Activated CD4-positive, alpha-beta T cell treated with anti-CD3 and anti-CD28 coated beads, Interleukin-10, Interleukin-2, amounts not matched to agents 100 ng/mL and 50 ng/mL, durations not matched to agents 16 hours and 8 hours (primary cell): ENCODE data around the gene HYCC1.

Experiments used
- DNase-seq: peaks from one replicate; pipeline ENCODE4 v3.0.0-alpha.2; 2020

The HYCC1 gene

DNA sequence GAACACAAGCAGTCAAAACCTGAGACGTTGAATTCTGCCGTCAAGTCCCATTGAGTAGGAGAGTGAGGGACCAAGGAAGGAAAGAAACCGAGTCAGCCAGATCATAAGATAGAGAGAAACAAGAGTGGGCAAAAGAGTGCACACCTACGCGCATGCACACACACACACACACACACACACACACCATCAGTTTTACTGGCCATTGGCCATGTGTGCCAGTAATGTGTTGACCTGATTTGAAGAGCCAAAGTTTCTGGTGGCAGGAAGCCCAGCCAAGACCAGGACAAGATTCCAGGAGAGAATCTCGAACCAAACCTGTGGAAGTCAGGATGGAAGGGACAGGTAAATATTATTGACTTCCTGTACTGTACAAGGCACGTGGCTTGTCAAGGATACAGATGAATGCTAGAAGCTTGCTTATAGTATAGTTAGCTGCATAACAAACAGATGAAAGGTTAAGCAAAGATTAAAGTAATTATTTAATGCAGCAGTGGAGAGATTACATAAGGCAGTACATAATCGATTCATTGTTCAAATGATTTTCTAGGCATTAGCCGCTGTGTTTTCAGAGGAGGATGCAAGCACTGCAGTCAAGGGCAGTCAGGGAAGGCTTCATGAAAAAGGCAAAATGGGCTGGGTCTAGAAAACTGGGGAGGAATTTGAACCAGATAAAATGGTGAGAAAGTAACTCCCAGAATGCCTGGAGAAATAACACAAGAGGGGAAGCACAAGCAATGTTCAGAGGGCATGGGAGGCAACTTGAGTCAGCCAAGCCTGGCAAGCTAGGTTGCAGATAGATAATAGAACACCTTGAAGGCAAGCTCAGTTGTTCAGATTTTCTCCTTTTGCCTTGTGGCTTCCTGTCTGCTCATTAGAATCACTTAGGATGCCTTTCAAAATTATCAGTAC, 2.7 kb upstream of the HYCC1 start:
- no peak for DNase-seq

- DNase-seq, result no peak
These were observed 751 bp upstream of the HYCC1 start for GRCh38 chr7:23014681-23015080.

DNA sequence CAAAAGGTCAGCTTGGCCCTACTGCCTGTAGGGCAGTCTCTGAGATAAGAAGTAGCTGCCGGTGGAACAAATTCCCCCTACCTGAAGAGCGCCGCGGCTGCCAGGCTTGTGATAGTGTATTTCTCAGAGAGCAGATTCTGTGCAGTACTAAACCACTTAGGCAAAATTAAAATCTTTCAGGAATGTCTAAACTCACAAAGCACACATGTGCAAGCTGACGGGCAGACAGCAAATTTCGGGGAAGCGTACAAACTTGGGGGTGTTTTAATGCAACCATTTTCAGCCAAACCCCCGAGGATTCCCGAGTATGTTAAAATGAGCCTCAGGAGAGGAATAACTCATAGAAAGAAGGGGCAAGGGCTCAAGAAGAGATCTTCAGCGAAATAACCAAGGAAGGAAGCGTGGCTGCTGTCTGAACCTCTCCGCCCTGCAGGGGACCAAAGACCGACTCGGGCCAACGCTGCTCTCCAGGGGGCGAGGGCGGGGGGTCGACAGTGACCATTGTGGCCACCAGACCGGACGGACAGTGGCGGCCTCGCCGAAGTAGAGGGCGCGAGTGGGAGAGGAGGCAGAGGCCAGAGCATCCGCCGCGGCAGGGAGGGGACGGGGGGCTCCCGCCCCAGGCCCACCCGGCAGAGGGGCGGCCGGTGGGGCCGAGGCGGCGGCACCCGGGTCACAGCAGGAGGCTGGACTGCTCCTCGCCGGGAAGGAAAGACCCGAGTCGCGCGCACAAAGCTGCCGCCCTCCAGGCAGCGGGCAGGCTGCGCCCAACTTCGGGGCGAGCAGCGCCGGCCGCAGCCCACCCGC, 819 bp downstream of the HYCC1 start:
- no peak for DNase-seq

DNA sequence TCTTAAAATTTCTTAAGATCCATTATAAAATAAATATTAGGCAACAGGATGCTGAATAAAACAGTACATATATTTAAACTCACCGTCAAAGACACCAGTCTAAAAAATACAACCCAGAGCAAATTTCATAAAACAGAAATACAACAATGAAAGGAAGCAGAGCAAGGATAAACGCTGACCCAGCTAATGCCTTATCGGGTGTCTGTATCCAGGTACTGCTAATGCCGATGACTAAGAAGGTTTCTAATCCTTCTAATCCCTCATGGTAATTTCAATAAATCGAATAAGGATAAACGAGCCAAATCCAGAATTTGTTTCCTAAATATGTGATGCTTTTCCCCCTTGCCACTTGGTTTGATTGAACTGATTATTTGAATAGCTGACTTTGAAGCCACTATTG, 1.7 kb downstream of the HYCC1 start:
- DNase-seq, result no peak

DNA sequence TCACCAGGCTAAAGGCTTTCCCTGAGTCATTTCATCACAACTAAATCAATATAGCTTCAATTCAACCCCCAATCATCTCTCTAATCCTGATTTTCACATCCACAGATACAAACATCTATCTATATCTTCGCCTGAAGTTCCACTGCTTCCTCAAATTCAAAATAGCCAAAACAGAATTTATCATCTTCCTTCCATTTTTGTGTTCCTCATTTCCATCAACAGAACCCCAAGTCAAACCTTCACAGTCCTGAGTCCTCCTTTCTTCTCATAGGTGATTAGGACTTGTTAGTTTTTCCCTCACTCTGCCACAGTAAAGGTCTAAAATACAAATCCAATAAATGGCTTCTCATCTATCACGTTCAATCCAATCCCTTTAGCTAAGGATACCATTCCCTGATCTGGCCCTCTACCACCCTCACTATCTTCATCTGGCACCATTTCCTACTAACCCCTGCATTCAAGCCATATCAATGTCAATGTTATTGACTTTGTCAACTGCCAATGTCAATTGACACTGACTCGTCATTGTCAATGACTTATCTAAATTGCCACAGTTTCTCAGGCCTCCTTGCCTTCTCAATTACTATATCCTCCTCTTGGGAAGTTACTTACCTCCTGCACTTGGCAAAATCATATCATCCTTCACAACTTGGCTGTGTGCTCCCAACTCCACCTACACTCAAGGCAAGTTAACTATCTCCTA, 2.6 kb downstream of the HYCC1 start:
- DNase-seq, result no peak

DNA sequence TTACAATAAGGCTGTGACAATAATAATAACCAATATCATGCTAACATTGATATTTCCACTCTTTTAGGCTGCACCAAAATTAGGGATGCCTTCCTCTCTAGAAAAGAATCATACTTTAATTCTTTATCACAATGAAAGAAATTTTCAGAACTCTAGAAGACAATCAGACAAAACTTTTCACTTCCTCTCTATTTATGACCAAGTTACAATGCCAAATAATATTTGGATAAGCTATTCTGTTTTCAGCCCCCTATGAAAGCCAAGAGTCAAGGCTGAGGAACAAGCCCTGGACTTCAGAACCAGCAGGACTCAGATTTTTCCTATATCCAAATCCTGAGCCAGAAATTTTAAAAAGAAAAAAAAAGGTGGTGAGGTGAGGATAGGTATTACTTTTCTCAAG, 4.6 kb downstream of the HYCC1 start:
- DNase-seq, result no peak

DNA sequence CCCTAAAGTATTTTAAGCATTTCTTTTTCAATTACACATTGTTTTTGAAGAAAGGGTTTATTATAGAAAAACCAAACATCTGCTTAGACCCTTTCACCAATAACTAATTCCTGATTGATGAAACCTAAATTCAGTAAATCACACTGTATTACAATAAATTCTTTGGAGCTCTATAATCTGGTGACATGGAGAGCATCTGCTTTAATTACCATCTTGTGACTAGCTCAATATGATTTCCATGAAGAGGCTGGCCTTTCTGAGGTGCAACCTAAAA, 9.7 kb downstream of the HYCC1 start:
- DNase-seq, result no peak

GRCh38 chr7:23003505-23004246, 10.3 kb downstream of the HYCC1 start:
- DNase-seq, result no peak

DNA sequence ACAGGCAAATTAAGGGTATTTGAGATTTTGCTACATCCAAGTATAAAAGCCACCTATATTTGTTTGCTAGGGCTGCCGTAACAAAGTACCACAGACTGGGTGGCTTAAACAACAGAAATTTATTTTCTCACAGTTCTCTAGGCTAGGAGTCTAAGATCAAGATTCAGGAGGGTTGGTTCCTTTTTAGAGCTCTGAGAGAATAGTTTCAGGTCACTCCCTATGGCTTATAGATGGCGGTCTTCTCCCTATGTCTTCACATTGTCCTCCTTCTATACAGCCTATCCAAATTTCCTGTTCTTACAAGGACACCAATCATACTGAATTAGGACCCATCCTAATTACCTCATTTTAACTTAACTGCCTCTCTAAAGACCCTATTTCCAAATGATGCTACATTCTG, 11.2 kb downstream of the HYCC1 start:
- DNase-seq, result no peak

DNA sequence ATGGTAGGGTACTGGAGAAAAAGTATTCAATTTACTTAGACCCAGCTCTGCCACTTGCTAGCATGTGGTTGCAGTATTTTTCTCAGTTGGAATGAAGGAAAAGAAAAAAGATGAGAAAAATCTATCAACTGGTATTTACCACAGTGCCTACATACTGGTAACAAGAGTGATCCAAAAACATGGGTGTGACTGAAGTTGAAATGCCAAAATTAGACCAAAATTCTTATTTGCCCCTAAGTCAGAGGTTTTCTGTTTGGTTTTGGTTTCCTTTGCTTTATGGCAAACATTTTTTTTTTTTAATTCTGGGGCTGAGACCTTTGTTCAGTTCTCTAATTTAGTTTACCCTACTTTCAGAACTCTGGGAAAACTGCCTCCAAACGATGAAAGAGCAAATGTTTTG, 12.3 kb downstream of the HYCC1 start:
- peak; percentile 73 for DNase-seq

GRCh38 chr7:23000597-23001360, 13.2 kb downstream of the HYCC1 start:
- DNase-seq, result no peak

DNA sequence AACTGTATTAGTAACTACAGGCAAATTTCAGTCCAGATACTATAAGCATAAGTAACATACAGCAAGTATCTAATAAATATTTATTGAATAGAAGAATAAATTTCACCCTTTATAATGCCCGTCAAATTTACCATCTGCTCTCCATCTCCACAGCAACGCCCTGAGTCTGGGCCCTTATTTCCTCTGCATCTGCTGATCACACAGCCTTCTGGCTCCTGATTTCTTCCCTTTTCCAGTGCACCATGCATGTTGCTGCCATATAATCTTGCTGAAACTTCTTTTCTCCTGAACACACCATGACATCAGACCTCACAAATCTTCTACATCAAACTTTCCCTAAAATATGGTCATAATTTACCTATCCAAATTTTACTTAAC, 15.4 kb downstream of the HYCC1 start:
- DNase-seq, result no peak

- DNase-seq, result no peak
These were observed 15.9 kb downstream of the HYCC1 start for GRCh38 chr7:22997871-22998518.

DNA sequence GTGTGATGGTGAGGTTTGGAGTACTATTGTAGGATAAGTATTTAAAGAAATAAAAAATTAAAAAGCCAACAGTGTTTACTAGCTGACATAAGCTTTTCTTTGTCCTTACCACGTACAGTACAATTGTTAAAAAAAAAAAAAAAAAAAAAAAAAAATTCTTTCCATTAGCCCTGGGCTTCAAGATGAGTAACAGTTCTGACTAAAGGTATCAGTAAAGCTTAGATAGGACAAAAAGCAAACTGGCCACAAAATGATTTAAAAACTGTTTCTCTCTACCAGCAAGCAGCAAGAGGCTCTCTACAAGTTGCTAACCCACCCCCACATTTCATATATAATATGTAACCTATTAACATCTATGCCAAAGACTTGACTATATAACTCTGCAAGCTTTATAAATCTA, 17.5 kb downstream of the HYCC1 start:
- DNase-seq, result no peak

GRCh38 chr7:22995011-22995410, 18.9 kb downstream of the HYCC1 start:
- no peak for DNase-seq

GRCh38 chr7:22992874-22993840, 20.8 kb downstream of the HYCC1 start:
- DNase-seq, result peak; percentile 85

DNA sequence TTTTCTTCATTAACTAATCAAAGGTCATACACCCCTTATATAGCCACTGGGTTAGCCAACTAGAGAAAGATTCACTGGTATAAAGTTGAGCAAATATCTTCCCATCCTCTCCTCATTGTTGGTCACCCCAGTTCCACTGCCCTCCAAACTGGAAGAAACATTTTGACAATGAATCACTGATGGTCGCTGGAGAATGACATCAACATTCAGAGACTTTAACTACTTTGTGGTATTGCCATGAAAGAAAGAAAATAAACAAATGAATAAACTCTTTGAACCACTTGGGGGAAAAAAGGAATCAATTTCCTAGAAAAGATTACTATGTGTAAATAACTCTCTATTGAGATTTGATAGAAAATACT, 23.4 kb downstream of the HYCC1 start:
- no peak for DNase-seq

DNA sequence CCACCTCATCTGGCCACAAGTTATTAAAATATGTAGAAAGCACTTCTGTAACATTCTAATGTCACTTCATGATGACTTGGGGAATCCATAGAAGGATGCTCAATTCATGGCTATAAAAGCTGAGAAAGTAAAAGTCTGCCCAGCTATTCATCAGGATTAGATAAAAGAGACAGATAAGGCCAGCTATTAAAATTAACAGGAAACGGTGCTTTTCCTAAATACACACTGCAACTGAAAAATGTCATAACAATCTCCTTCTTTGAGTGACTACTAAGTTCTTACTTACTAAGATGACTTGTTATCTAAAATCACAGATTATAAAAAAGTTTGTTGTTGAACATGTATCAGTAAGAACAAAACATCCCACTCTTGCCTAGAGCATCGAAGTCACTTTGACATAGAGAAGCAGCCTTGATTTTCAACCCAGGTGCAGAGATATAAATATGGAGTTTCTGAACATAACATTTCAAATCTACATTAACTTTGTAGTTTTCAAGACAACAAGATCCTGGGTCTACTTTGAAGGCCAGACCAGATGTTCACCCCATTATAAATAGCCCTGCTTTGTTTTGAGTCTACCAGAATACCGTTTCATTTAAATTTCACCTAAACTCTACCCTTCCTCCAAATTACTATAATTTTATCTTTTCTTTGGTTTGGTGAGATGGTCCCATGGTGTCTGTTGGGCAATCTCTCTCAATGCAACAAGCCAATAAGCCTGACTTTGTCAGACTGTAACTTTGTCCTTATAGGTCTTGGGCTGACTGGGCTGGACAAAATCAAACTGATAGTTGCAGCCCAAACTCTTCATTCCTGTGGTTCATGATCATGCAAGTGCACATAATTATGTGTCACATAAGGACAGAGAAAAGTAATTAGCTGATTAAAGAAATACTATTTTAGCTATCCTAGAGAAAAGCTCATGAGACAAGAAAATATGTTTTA, 24.0 kb downstream of the HYCC1 start:
- no peak for DNase-seq

DNA sequence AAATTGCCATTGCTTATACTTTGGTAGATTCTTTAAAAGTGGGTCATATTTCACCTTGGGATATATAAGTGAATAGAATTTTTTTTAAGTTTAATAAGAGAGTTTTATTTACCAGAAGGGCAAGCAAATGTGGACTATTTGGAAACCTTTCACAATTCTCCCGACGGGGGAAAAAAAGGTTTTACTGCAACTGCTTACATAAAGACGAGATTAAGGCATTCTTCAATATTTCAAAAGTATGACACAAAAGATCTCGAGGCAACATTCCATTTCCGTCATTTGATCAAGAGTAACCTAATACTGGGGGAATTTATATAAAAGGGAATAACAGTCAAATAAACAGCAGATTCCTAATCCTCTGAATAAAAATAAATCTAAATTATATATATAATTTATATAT, 28.5 kb downstream of the HYCC1 start:
- DNase-seq, result no peak
